Measurements from ENCODE around the gene ZFP62. TPM values are rescaled to one million over a fixed set of nuclear protein-coding genes. Genes with fewer than 3 reads are reported as not detected.

The ZFP62 gene
- total and polyA plus RNA-seq, 11 donors = 9.4 to 18.6 (median 13.8) TPM

- 93 to 97% (median 95%) methylated on average over 3 of the region's 3 CpGs for WGBS, 4 donors
- no peak overlapping the region for H3K4me3 ChIP-seq
- ATAC-seq (peak; percentile 6 to 43 (median 16)), DNase-seq (peak in 2 of 5 donors; percentile 17 to 34)
- H3K27ac ChIP-seq = peak overlapping the region in 11 of 12 donors; percentile 4 to 57 (median 37)
- TF ChIP-seq CTCF (IDR thresholded peaks at IDR 0.05) (no peak), POLR2A (IDR thresholded peaks at IDR 0.05) (no peak)
- H3K27me3 ChIP-seq = no peaks in the 10 kb centered on the region
- peaks cover 0 to 19% (median 3%) of the 10 kb centered on the region in 12 donors for H3K9me3 ChIP-seq
- intact Hi-C loops (cut with DNase I) = no loop called here
- H3K36me3 ChIP-seq = peaks cover 0 to 12% (median 0%) of the 10 kb centered on the region in 9 donors
- H3K4me1 ChIP-seq = peaks cover 0 to 65% (median 47%) of the 10 kb centered on the region in 12 donors
Observed at GRCh38 chr5:180825768-180826525, 35.1 kb downstream of the ZFP62 start.

- intact Hi-C loops (cut with DNase I) = no loop called here
- no peak overlapping the region for H3K4me3 ChIP-seq
- TF ChIP-seq POLR2A (IDR thresholded peaks at IDR 0.05) = no peak
- TF ChIP-seq CTCF (IDR thresholded peaks at IDR 0.05) = no peak
- WGBS, 4 donors = 43 to 51% (median 49%) methylated on average over 10 of the region's 10 CpGs
- H3K36me3 ChIP-seq = peaks cover 0 to 7% (median 0%) of the 10 kb centered on the region in 9 donors
- no peaks in the 10 kb centered on the region for H3K27me3 ChIP-seq
- H3K27ac ChIP-seq = peak overlapping the region in 10 of 12 donors; percentile 4 to 57 (median 37)
- H3K9me3 ChIP-seq = peaks cover 0 to 18% (median 3%) of the 10 kb centered on the region in 12 donors
- ATAC-seq (no peak), DNase-seq (peak in 1 of 5 donors; percentile 16)
- H3K4me1 ChIP-seq = peaks cover 0 to 70% (median 50%) of the 10 kb centered on the region in 12 donors
Observed at GRCh38 chr5:180824630-180825476, 36.2 kb downstream of the ZFP62 start.

- WGBS, 4 donors = 66 to 71% (median 68%) methylated on average over 6 of the region's 6 CpGs
- peak overlapping the region in 9 of 12 donors; percentile 4 to 57 (median 37) for H3K27ac ChIP-seq
- no peaks in the 10 kb centered on the region for H3K36me3 ChIP-seq
- H3K4me3 ChIP-seq = no peak overlapping the region
- DNase-seq = peak in 1 of 5 donors; percentile 4
- intact Hi-C loops (cut with DNase I) = no loop called here
- no peaks in the 10 kb centered on the region for H3K27me3 ChIP-seq
- H3K9me3 ChIP-seq = peaks cover 0 to 11% (median 0%) of the 10 kb centered on the region in 12 donors
- no peak for TF ChIP-seq CTCF (IDR thresholded peaks at IDR 0.05)
- no peak for TF ChIP-seq POLR2A (IDR thresholded peaks at IDR 0.05)
- no peak for ATAC-seq
- H3K4me1 ChIP-seq = peaks cover 0 to 67% (median 49%) of the 10 kb centered on the region in 12 donors
Observed at GRCh38 chr5:180823940-180824629, 37.0 kb downstream of the ZFP62 start.
